ENCODE results near the gene APH1B. TPM values are rescaled to one million over a fixed set of nuclear protein-coding genes. Genes with fewer than 3 reads are reported as not detected.
"Not testable (repeated sequence)": the region's sequence is repeated elsewhere in the genome, so short reads cannot be mapped to it uniquely, and the experiment has no call there.

Gene APH1B
- 10 to 100 TPM in 8 of 10 donors, 1 to 10 TPM in 2; 8.8 to 14.8 (median 12.1) TPM for polyA plus RNA-seq (ENCODE audit: insufficient read length in 10 of 10)
- long read RNA-seq, donor 1, full-length matches to known transcripts, result 3 of 3 reads
- long read RNA-seq, donor 1, partial matches to known transcripts, result 0 of 3 reads
- long read RNA-seq, donor 1, other reads (novel, unspliced or antisense), result 0 of 3 reads
- long read RNA-seq, donor 2, full-length matches to known transcripts, result 2 of 2 reads
- long read RNA-seq, donor 2, partial matches to known transcripts, result 0 of 2 reads
- long read RNA-seq, donor 2, other reads (novel, unspliced or antisense), result 0 of 2 reads
- long read RNA-seq, donor 3, result 0 reads
- long read RNA-seq, donor 4, full-length matches to known transcripts, result 1 of 1 reads
- long read RNA-seq, donor 4, partial matches to known transcripts, result 0 of 1 reads
- long read RNA-seq, donor 4, other reads (novel, unspliced or antisense), result 0 of 1 reads
- long read RNA-seq, donor 5, full-length matches to known transcripts, result 7 of 7 reads
- long read RNA-seq, donor 5, partial matches to known transcripts, result 0 of 7 reads
- long read RNA-seq, donor 5, other reads (novel, unspliced or antisense), result 0 of 7 reads
- long read RNA-seq, donor 6, full-length matches to known transcripts, result 5 of 5 reads
- long read RNA-seq, donor 6, partial matches to known transcripts, result 0 of 5 reads
- long read RNA-seq, donor 6, other reads (novel, unspliced or antisense), result 0 of 5 reads
- long read RNA-seq, donor 7, full-length matches to known transcripts, result 3 of 3 reads
- long read RNA-seq, donor 7, partial matches to known transcripts, result 0 of 3 reads
- long read RNA-seq, donor 7, other reads (novel, unspliced or antisense), result 0 of 3 reads
- long read RNA-seq, donor 8, full-length matches to known transcripts, result 4 of 4 reads
- long read RNA-seq, donor 8, partial matches to known transcripts, result 0 of 4 reads
- long read RNA-seq, donor 8, other reads (novel, unspliced or antisense), result 0 of 4 reads
- long read RNA-seq, donor 9, full-length matches to known transcripts, result 1 of 1 reads
- long read RNA-seq, donor 9, partial matches to known transcripts, result 0 of 1 reads
- long read RNA-seq, donor 9, other reads (novel, unspliced or antisense), result 0 of 1 reads

GRCh38 chr15:63277038-63277892 is at the start of gene APH1B:
Gene APH1B (plus strand): TSS chr15:63277605. CDS start chr15:63277624, 19 bp downstream.
- DNase-seq, result peak; percentile 65 to 92 (median 82)

GRCh38 chr15:63227689-63228088 is 49.7 kb upstream of the APH1B start:
- no peak for DNase-seq

- no peak for DNase-seq
Observed at GRCh38 chr15:63231206-63231605, 46.2 kb upstream of the APH1B start.

GRCh38 chr15:63231706-63232105 is 45.7 kb upstream of the APH1B start:
- no peak for DNase-seq

GRCh38 chr15:63232405-63232804 is 45.0 kb upstream of the APH1B start:
- DNase-seq, result no peak

- DNase-seq, result no peak
Observed at GRCh38 chr15:63232943-63233342, 44.5 kb upstream of the APH1B start.

GRCh38 chr15:63233667-63234423 is 43.6 kb upstream of the APH1B start:
- DNase-seq, result no peak

- peak in 2 of 3 donors; percentile 60 to 76 for DNase-seq
Observed at GRCh38 chr15:63234451-63234870, 42.9 kb upstream of the APH1B start.

GRCh38 chr15:63236272-63236671 is 41.1 kb upstream of the APH1B start:
- DNase-seq, result peak in 1 of 3 donors; percentile 86

- not testable (repeated sequence) for DNase-seq
Observed at GRCh38 chr15:63237086-63237485, 40.3 kb upstream of the APH1B start.

GRCh38 chr15:63238171-63238570 is 39.2 kb upstream of the APH1B start:
- no peak for DNase-seq

GRCh38 chr15:63238796-63239195 is 38.6 kb upstream of the APH1B start:
- DNase-seq, result peak in 1 of 3 donors; percentile 78

GRCh38 chr15:63240109-63240508 is 37.3 kb upstream of the APH1B start:
- no peak for DNase-seq

- no peak for DNase-seq
Observed at GRCh38 chr15:63241316-63241715, 36.1 kb upstream of the APH1B start.

- no peak for DNase-seq
Observed at GRCh38 chr15:63243101-63243500, 34.3 kb upstream of the APH1B start.

- no peak for DNase-seq
Observed at GRCh38 chr15:63243776-63244175, 33.6 kb upstream of the APH1B start.

- peak in 1 of 3 donors; percentile 57 for DNase-seq
Observed at GRCh38 chr15:63244399-63244798, 33.0 kb upstream of the APH1B start.

- DNase-seq, result no peak
Observed at GRCh38 chr15:63244976-63245645, 32.3 kb upstream of the APH1B start.

- peak in 1 of 3 donors; percentile 70 for DNase-seq
Observed at GRCh38 chr15:63246691-63247469, 30.5 kb upstream of the APH1B start.
